ENCODE data around the gene SPSB4. TPM values are rescaled to one million over a fixed set of nuclear protein-coding genes. Genes with fewer than 3 reads are reported as not detected.

Gene SPSB4
- total and polyA plus RNA-seq, 2 of the 8 experiments (the other 6 are each of a cell fraction or from before 2014, with no cell fraction given): 15.1 to 17.2 TPM

- H3K27me3 ChIP-seq (replicated peaks in 1 of 4; ENCODE audit: control insufficient read depth in 3 of 4, extremely low read depth in 1 of 4, insufficient read depth in 3 of 4, low read length in 3 of 4): no peaks in the 10 kb centered on the region
- no peaks in the 10 kb centered on the region for H3K79me1 ChIP-seq (ENCODE audit: low read depth, low read length)
- no peaks in the 10 kb centered on the region for H3K36me3 ChIP-seq (ENCODE audit: control insufficient read depth in 2 of 4, insufficient read depth in 4 of 4, low read length in 3 of 4)
- no peak overlapping the region for H2AK5ac ChIP-seq (ENCODE audit: low read depth, low read length)
- POLR2A ChIA-PET (ENCODE audit: partially characterized antibody): no interaction called here
- no peak overlapping the region for H4K91ac ChIP-seq (replicated peaks; ENCODE audit: insufficient read length, low read length)
- H3K23me2 ChIP-seq (ENCODE audit: low read depth, low read length): no peaks in the 10 kb centered on the region
- no peaks in the 10 kb centered on the region for H3K9me3 ChIP-seq (ENCODE audit: insufficient read depth in 2 of 2, low read depth in 1 of 2, low read length in 1 of 2)
- no peak overlapping the region for H3K4me3 ChIP-seq (ENCODE audit: extremely low read depth in 1 of 4, insufficient read depth in 2 of 4, low read depth in 3 of 4, low read length in 4 of 4)
- H3K14ac ChIP-seq (ENCODE audit: insufficient read length): no peak overlapping the region
- no peak for FAIRE-seq
- peaks cover 0 to 4% (median 2%) of the 10 kb centered on the region in 4 experiments; a peak in 3 of 7 replicates for H3K4me1 ChIP-seq (replicated peaks in 1 of 4; ENCODE audit: control insufficient read depth in 3 of 4, insufficient read depth in 4 of 4, low read length in 3 of 4)
- no peak for TF ChIP-seq ZNF274 (IDR thresholded peaks at IDR 0.05; ENCODE audit: borderline replicate concordance, extremely low read depth, low read length)
- TF ChIP-seq SRF (IDR thresholded peaks at IDR 0.05; ENCODE audit: low read depth, low read length): no peak
- TF ChIP-seq TAF1 (IDR thresholded peaks at IDR 0.05; ENCODE audit: low read depth, low read length): no peak
- TF ChIP-seq BRCA1 (IDR thresholded peaks at IDR 0.05; ENCODE audit: low read depth, low read length): no peak
- no peak for TF ChIP-seq YY1 (IDR thresholded peaks at IDR 0.05; ENCODE audit: low read depth, low read length)
- H3K79me2 ChIP-seq (ENCODE audit: control insufficient read depth in 1 of 2, insufficient read depth in 2 of 2, low read length in 2 of 2): no peaks in the 10 kb centered on the region
- no peak for DNase-seq (ENCODE audit: low read depth in 1 of 2, low spot score in 2 of 2)
- no peak overlapping the region for H2BK20ac ChIP-seq (ENCODE audit: low read length)
- no peak overlapping the region for H4K8ac ChIP-seq (ENCODE audit: extremely low read depth, insufficient read depth, low read length)
- H2BK15ac ChIP-seq (ENCODE audit: low read length): no peak overlapping the region
- H2AFZ ChIP-seq (ENCODE audit: low read length): no peak overlapping the region
- H3K4me2 ChIP-seq (ENCODE audit: insufficient read depth in 1 of 2, low read depth in 2 of 2, low read length in 2 of 2): no peak overlapping the region
- H3K9ac ChIP-seq (replicated peaks in 1 of 4; ENCODE audit: extremely low read depth in 1 of 4, low read depth in 3 of 4, low read length in 3 of 4): no peak overlapping the region
- no peak overlapping the region for H3K18ac ChIP-seq (ENCODE audit: extremely low read depth, low read length)
- H2BK5ac ChIP-seq (ENCODE audit: low read depth, low read length): no peak overlapping the region
- H2BK12ac ChIP-seq (ENCODE audit: low read depth, low read length): no peak overlapping the region
- H3K56ac ChIP-seq (replicated peaks; ENCODE audit: insufficient read length, low read depth, low read length): no peak overlapping the region
- H2BK120ac ChIP-seq (replicated peaks; ENCODE audit: low read depth, low read length): no peak overlapping the region
- CTCF ChIA-PET (ENCODE audit: partially characterized antibody): interaction anchor here (0.7 to 9.1 kb wide), 8 partner anchors 12 to 113 kb away, joined by 3 to 119 read pairs (median 4); partner anchors contain the start of gene SPSB4
- no peaks in the 10 kb centered on the region for H4K20me1 ChIP-seq (replicated peaks in 1 of 2; ENCODE audit: control insufficient read depth in 1 of 2, insufficient read depth in 2 of 2, low read length in 2 of 2)
- no peak overlapping the region for H4K5ac ChIP-seq (ENCODE audit: insufficient read length, low read depth, low read length)
- no peak overlapping the region for H3K23ac ChIP-seq (ENCODE audit: insufficient read length)
- no peak overlapping the region for H3K4ac ChIP-seq (replicated peaks; ENCODE audit: insufficient read length, low read depth, low read length)
- H3K27ac ChIP-seq (ENCODE audit: low read depth, low read length): no peak overlapping the region
These were observed 59.2 kb downstream of the SPSB4 start for GRCh38 chr3:141110322-141110721.

Data from H1 (cell line).